MM.1S (cell line): Measurements from ENCODE around the gene SLC17A7.

Experiments used
- DNase-seq: peaks from one replicate; pipeline ENCODE4 v3.0.0-alpha.2; 2015
- H2AFZ ChIP-seq: fragments of 300-600 bp; sonication (generic); 2 replicates; pipeline ENCODE4 v1.6.0; 2016; ENCODE audit warnings: antibody characterized with exemption, low read length
- H3F3A ChIP-seq: fragments of 300-600 bp; sonication (generic); 2 replicates; pipeline ENCODE4 v1.6.1; 2016; ENCODE audit warnings: mild to moderate bottlenecking, antibody characterized with exemption, low read length, moderate library complexity, mixed read lengths; ENCODE audit not compliant: insufficient read depth
- H3K27ac ChIP-seq: fragments of 300-600 bp; sonication (generic); 2 replicates; pipeline ENCODE4 v1.5.1; 2016; ENCODE audit warnings: mild to moderate bottlenecking, low read length
- H3K27me3 ChIP-seq: fragments of 300-600 bp; sonication (generic); replicated peaks from 2 replicates; pipeline ENCODE4 v1.6.0; 2016; ENCODE audit warnings: low read length; ENCODE audit not compliant: insufficient read depth
- H3K36me3 ChIP-seq: fragments of 300-600 bp; sonication (generic); replicated peaks from 2 replicates; pipeline ENCODE4 v1.6.1; 2016; ENCODE audit warnings: mild to moderate bottlenecking, low read length, mixed read lengths; ENCODE audit not compliant: insufficient read depth
- H3K4me1 ChIP-seq: fragments of 300-600 bp; sonication (generic); 2 replicates; pipeline ENCODE4 v1.6.1; 2016; ENCODE audit warnings: low read length, mixed read lengths
- H3K4me2 ChIP-seq: fragments of 300-600 bp; sonication (generic); 2 replicates; pipeline ENCODE4 v1.6.0; 2016; ENCODE audit warnings: low read depth, low read length
- H3K4me3 ChIP-seq: fragments of 300-600 bp; sonication (generic); 2 replicates; pipeline ENCODE4 v1.5.1; 2016; ENCODE audit warnings: low read length, mixed read lengths
- H3K79me2 ChIP-seq: fragments of 300-600 bp; sonication (generic); 2 replicates; pipeline ENCODE4 v1.6.1; 2016; ENCODE audit warnings: mixed run types, low read length, mixed read lengths
- H3K9ac ChIP-seq: fragments of 300-600 bp; sonication (generic); 2 replicates; pipeline ENCODE4 v1.6.1; 2016; ENCODE audit warnings: low read length, mixed read lengths
- H3K9me2 ChIP-seq: fragments of 300-600 bp; sonication (generic); replicated peaks from 2 replicates; pipeline ENCODE4 v1.6.1; 2016; ENCODE audit warnings: mild to moderate bottlenecking, low read length, mixed read lengths; ENCODE audit not compliant: insufficient read depth
- H3K9me3 ChIP-seq: fragments of 300-600 bp; sonication (generic); replicated peaks from 2 replicates; pipeline ENCODE4 v1.6.1; 2016; ENCODE audit warnings: mild to moderate bottlenecking, low read length, mixed read lengths; ENCODE audit not compliant: insufficient read depth
- H4K20me1 ChIP-seq: fragments of 300-600 bp; sonication (generic); 2 replicates; pipeline ENCODE4 v1.6.1; 2016; ENCODE audit warnings: mild to moderate bottlenecking, low read length, moderate library complexity, mixed read lengths; ENCODE audit not compliant: insufficient read depth
- CTCF ChIP-seq: fragments of 300-600 bp; sonication (generic); IDR thresholded peaks from 2 replicates; pipeline ENCODE4 v1.5.1; 2016; ENCODE audit warnings: antibody characterized with exemption, low read length, mixed read lengths
- EZH2 ChIP-seq: fragments of 300-600 bp; sonication (generic); optimal IDR thresholded peaks from 2 replicates; pipeline ENCODE3; 2017; ENCODE audit warnings: low read depth, mild to moderate bottlenecking, antibody characterized with exemption, low read length, mixed read lengths
- EZH2phosphoT487 ChIP-seq: fragments of 300-600 bp; sonication (generic); IDR thresholded peaks from 2 replicates; pipeline ENCODE4 v1.6.1; 2018; ENCODE audit warnings: antibody characterized with exemption, low read length

The SLC17A7 gene

GRCh38 chr19:49438261-49438660, 3.1 kb downstream of the SLC17A7 start:
- Histone ChIP-seq H3K4me3 (no peak overlapping the region), H3K9me2 (no peaks in the 10 kb centered on the region), H2AFZ (no peak overlapping the region), H3K27ac (no peak overlapping the region), H3K27me3 (peaks cover 89% of the 10 kb centered on the region), H4K20me1 (no peaks in the 10 kb centered on the region), H3F3A (no peaks in the 10 kb centered on the region), H3K36me3 (no peaks in the 10 kb centered on the region), H3K4me1 (no peaks in the 10 kb centered on the region), H3K9me3 (no peaks in the 10 kb centered on the region), H3K4me2 (no peak overlapping the region), H3K79me2 (no peaks in the 10 kb centered on the region), H3K9ac (no peak overlapping the region)
- TF ChIP-seq EZH2 (no peak), CTCF (no peak), EZH2phosphoT487 (no peak)
- no peak for DNase-seq

GRCh38 chr19:49437231-49437630, 4.1 kb downstream of the SLC17A7 start:
- Histone ChIP-seq H4K20me1 (no peaks in the 10 kb centered on the region), H3K36me3 (no peaks in the 10 kb centered on the region), H3F3A (no peaks in the 10 kb centered on the region), H2AFZ (no peak overlapping the region), H3K9me2 (no peaks in the 10 kb centered on the region), H3K9ac (no peak overlapping the region), H3K27ac (no peak overlapping the region), H3K4me3 (no peak overlapping the region), H3K9me3 (no peaks in the 10 kb centered on the region), H3K27me3 (peaks cover 97% of the 10 kb centered on the region), H3K4me2 (no peak overlapping the region), H3K4me1 (no peaks in the 10 kb centered on the region), H3K79me2 (no peaks in the 10 kb centered on the region)
- DNase-seq = no peak
- no peak for TF ChIP-seq CTCF
- TF ChIP-seq EZH2 = no peak
- TF ChIP-seq EZH2phosphoT487 = no peak

- H3K79me2 ChIP-seq = no peaks in the 10 kb centered on the region
- H3K27ac ChIP-seq = no peak overlapping the region
- H3K4me3 ChIP-seq = no peak overlapping the region
- no peak for DNase-seq
- no peak overlapping the region for H2AFZ ChIP-seq
- H3K9me2 ChIP-seq = no peaks in the 10 kb centered on the region
- H3K4me2 ChIP-seq = no peak overlapping the region
- no peaks in the 10 kb centered on the region for H3F3A ChIP-seq
- TF ChIP-seq CTCF (no peak), EZH2 (no peak), EZH2phosphoT487 (no peak)
- no peak overlapping the region for H3K9ac ChIP-seq
- no peaks in the 10 kb centered on the region for H3K4me1 ChIP-seq
- peaks cover 95% of the 10 kb centered on the region for H3K27me3 ChIP-seq
- H3K36me3 ChIP-seq = no peaks in the 10 kb centered on the region
- H3K9me3 ChIP-seq = no peaks in the 10 kb centered on the region
- no peaks in the 10 kb centered on the region for H4K20me1 ChIP-seq
Observed at GRCh38 chr19:49436381-49437017, 4.8 kb downstream of the SLC17A7 start.
